ENCODE results near the gene ENTPD1.

ENTPD1 gene

DNA sequence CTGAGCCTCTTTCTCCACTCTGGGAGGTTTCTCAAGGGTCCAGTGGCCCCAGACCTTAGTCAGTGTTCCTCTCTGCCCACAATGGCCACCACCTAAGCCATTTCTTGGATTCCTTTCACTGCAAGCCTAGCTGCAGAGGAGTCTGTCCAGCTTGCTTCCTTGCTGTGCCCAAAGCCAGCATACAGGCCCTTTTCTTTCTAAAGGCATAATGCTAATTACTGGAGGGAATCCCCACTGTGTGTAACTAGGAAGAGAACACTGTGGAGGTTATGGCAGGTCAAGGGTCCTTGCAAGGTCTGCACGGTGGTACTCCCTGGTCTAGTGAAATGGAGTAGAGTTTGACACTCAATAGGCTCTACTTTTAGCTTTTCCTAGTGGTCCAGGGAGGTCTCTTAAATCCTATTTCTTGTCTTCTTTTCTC is 81.4 kb downstream of the ENTPD1 start:
- TF ChIP-seq, protein P1, sequence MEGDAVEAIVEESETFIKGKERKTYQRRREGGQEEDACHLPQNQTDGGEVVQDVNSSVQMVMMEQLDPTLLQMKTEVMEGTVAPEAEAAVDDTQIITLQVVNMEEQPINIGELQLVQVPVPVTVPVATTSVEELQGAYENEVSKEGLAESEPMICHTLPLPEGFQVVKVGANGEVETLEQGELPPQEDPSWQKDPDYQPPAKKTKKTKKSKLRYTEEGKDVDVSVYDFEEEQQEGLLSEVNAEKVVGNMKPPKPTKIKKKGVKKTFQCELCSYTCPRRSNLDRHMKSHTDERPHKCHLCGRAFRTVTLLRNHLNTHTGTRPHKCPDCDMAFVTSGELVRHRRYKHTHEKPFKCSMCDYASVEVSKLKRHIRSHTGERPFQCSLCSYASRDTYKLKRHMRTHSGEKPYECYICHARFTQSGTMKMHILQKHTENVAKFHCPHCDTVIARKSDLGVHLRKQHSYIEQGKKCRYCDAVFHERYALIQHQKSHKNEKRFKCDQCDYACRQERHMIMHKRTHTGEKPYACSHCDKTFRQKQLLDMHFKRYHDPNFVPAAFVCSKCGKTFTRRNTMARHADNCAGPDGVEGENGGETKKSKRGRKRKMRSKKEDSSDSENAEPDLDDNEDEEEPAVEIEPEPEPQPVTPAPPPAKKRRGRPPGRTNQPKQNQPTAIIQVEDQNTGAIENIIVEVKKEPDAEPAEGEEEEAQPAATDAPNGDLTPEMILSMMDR (conservative IDR thresholded peaks at IDR 0.05; ENCODE audit: low read depth, low read length), result no peak
- no peak for DNase-seq (ENCODE audit: low read depth)
- H3K4me3 ChIP-seq (ENCODE audit: low read length), result no peak overlapping the region

DNA sequence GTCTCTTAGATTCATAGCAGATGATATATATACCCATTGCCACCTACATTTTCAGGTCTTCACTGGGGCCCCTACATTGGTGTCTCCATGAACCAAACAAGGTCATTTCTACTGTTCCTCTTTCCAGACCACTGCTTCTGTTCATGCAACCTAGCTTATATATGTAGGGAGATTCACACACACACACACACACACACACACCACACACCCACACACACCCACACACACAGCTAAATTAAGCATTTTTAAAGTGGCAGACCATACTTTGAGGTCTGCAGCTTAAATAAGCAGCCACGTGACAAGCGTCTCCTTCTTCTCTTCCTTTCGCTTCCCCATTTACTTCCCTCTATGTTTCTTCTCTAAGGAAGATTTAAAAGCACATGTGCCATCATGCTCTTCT is 81.8 kb downstream of the ENTPD1 start:
- no peak for DNase-seq (ENCODE audit: low read depth)
- TF ChIP-seq, protein P1 (conservative IDR thresholded peaks at IDR 0.05; ENCODE audit: low read depth, low read length), result no peak

DNA sequence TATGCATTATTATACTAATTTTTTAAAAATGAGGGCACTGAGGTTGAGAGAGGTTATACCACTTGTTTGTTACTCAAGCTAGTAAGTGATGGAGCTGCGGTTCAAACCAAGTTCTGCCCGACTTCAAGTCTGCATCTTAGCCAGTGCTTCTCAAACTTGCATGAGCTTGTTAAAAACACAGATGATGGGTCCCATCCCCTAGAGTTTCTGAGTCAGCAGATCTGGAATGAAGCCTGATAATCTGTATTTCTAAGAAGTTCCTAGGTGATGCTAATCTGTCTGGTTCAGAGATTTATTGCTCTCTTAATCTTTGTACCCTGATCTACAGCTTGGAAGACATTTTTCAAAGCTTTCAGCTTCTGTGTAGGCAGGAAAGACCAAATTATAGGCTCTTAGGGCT is 84.2 kb downstream of the ENTPD1 start:
- no peak for DNase-seq (ENCODE audit: low read depth)
- TF ChIP-seq, protein P1 (conservative IDR thresholded peaks at IDR 0.05; ENCODE audit: low read depth, low read length), result no peak
- no peak overlapping the region for H3K4me3 ChIP-seq (ENCODE audit: low read length)

More for the DNA sequence above, 81.8 kb downstream of the ENTPD1 start:
- no peak overlapping the region for H3K4me3 ChIP-seq (ENCODE audit: low read length)

DNA sequence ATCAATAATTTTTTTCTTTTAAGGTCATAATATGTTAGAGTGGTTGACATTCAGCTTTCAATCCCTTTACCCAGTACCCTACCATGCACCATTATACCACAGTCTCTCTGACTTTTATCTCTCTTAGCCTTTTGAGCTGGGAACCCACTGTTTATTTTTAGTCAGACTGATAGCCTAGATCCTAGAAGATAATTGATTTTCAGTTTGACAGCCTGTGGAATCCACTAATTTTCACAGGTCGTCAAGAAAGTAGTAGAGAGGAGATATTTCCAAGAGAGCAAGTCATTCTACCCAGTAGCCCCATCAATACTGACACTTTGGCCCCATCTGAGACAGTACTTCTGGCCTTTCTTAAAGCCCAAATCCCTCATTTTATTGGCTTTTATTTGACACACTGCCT is 84.7 kb downstream of the ENTPD1 start:
- H3K4me3 ChIP-seq (ENCODE audit: low read length), result no peak overlapping the region
- no peak for DNase-seq (ENCODE audit: low read depth)
- TF ChIP-seq, protein P1 (conservative IDR thresholded peaks at IDR 0.05; ENCODE audit: low read depth, low read length), result no peak

DNA sequence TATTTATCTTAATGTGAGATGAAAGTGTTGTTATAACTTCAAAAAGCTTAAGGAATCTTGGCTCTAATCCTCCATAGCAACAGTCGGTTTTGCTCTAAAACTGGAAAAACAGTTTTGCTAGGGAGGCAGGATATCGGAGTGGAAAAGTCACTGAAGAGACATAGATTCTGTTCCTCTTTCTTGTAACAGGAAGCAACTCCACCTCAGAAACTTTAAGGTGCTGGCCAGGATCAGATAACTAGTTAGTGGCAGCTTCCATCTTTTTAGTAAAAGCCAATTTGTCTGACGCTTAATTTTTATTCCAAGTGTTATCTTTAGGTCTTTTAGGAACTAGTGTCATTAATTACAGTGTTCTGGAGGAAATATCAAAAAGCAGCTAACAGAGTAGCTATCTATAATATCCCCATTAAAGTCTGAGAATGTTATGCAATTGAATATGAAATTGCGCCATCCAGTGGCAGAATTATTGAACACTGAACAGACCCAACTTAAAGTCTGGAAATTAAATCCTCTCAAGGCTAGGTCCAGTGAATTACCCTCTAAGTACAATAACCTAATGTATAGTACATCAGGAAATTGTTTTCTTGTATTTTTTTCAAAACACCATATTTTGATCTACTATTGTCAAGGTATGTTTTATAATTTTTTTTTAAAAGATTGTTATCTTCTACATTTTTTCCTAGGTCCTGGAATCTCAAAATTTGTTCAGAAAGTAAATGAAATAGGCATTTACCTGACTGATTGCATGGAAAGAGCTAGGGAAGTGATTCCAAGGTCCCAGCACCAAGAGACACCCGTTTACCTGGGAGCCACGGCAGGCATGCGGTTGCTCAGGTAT is 85.9 kb downstream of the ENTPD1 start:
- peak; percentile 5 for DNase-seq (ENCODE audit: low read depth)
- TF ChIP-seq, protein P1 (conservative IDR thresholded peaks at IDR 0.05; ENCODE audit: low read depth, low read length), result peak; percentile 59
- H3K4me3 ChIP-seq (ENCODE audit: low read length), result no peak overlapping the region

DNA sequence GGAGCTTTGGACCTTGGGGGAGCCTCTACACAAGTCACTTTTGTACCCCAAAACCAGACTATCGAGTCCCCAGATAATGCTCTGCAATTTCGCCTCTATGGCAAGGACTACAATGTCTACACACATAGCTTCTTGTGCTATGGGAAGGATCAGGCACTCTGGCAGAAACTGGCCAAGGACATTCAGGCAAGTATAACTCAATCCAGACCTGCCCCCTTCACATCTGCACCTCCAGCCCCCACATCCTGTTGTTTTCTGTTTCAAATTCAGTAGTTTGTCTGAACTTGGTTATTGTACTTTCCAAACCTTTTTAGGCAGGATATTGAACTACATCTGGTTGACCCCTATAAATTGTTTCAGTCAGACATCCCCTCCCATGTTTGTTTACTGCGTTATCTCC is 89.4 kb downstream of the ENTPD1 start:
- no peak overlapping the region for H3K4me3 ChIP-seq (ENCODE audit: low read length)
- DNase-seq (ENCODE audit: low read depth), result no peak
- TF ChIP-seq, protein P1 (conservative IDR thresholded peaks at IDR 0.05; ENCODE audit: low read depth, low read length), result no peak

DNA sequence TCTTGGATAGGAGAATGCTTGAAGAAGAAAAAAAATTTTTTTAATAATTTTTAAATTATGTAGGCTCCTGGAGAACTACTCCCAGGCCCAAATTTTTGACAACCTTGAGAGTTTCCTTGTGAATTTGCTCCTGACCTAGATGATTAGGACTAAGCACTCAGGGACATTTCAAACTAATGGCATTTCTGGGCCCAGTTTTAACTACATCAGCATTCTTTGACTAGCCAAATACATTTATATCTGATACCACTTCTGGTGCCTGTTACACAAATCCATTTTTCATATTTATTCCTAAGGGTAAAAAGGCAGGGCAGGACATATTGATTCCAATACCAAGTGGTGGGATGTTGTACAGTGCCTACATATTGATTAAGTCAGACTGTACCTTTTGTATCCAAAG is 91.0 kb downstream of the ENTPD1 start:
- TF ChIP-seq, protein P1 (conservative IDR thresholded peaks at IDR 0.05; ENCODE audit: low read depth, low read length), result no peak
- DNase-seq (ENCODE audit: low read depth), result no peak
- H3K4me3 ChIP-seq (ENCODE audit: low read length), result no peak overlapping the region
